Breast epithelium (tissue), 3 donors: ENCODE data around the gene RAET1E.

Experiments used
- CTCF ChIP-seq, 3 donors: fragments of 450-650 bp; IDR thresholded peaks; one replicate each; pipeline ENCODE4 v1.5.1; 2016 to 2017; ENCODE audit warnings: antibody characterized with exemption in 3 of 3, mild to moderate bottlenecking in 3 of 3, moderate library complexity in 3 of 3
- POLR2A ChIP-seq: fragments of 450-650 bp; IDR thresholded peaks from one replicate; pipeline ENCODE4 v1.6.1; 2016; ENCODE audit warnings: antibody characterized with exemption, mild to moderate bottlenecking, moderate library complexity

GRCh38 chr6:149922642-149923326, 24.9 kb upstream of the RAET1E start, which contains the start of gene RAET1G:
- no peak for TF ChIP-seq CTCF (IDR thresholded peaks at IDR 0.05)
- no peak for TF ChIP-seq POLR2A
